HepG2 (cell line): ENCODE data around the gene SULT2A1. TPM values are rescaled to one million over a fixed set of nuclear protein-coding genes. Genes with fewer than 3 reads are reported as not detected.

Experiments used
- DDIT3 ChIP-seq: sonication (generic); formaldehyde crosslinking; IDR thresholded peaks from 2 replicates; pipeline ENCODE4 v1.4.0; 2020; ENCODE audit warnings: mild to moderate bottlenecking, missing genetic modification reagents
- ELF3 ChIP-seq: IDR thresholded peaks from 2 replicates; pipeline ENCODE4 v1.6.1; 2016; ENCODE audit warnings: missing genetic modification reagents, missing compliant biosample characterization
- ELK4 ChIP-seq: sonication (generic); formaldehyde crosslinking; IDR thresholded peaks from 2 replicates; pipeline ENCODE4 v1.9.0; 2021; ENCODE audit warnings: missing genetic modification reagents, borderline replicate concordance
- LRRFIP1 ChIP-seq: sonication (generic); formaldehyde crosslinking; conservative IDR thresholded peaks from 2 replicates; pipeline ENCODE4 v1.4.0; 2020; ENCODE audit warnings: missing genetic modification reagents
- NAIF1 ChIP-seq: sonication (generic); formaldehyde crosslinking; IDR thresholded peaks from 2 replicates; pipeline ENCODE4 v1.5.0; 2020; ENCODE audit warnings: mild to moderate bottlenecking, missing genetic modification reagents, borderline replicate concordance
- NBN ChIP-seq: fragments of 450-650 bp; conservative IDR thresholded peaks from 2 replicates; pipeline ENCODE4 v1.6.1; 2017
- PAF1 ChIP-seq: IDR thresholded peaks from 2 replicates; pipeline ENCODE4 v1.6.1; 2016; ENCODE audit warnings: missing genetic modification reagents, missing compliant biosample characterization
- PCBP1 ChIP-seq: fragments of 200-400 bp; formaldehyde crosslinking; IDR thresholded peaks from 2 replicates; pipeline ENCODE4 v1.6.1; 2017; ENCODE audit warnings: mild to moderate bottlenecking, low read depth, low read length, borderline replicate concordance
- POGZ ChIP-seq: sonication (generic); formaldehyde crosslinking; IDR thresholded peaks from 2 replicates; pipeline ENCODE4 v1.4.0; 2020; ENCODE audit warnings: mild to moderate bottlenecking, missing genetic modification reagents
- ZC3H4 ChIP-seq: sonication (generic); formaldehyde crosslinking; IDR thresholded peaks from 2 replicates; pipeline ENCODE4 v1.4.0; 2020; ENCODE audit warnings: missing genetic modification reagents, borderline replicate concordance
- ZFP1 ChIP-seq: IDR thresholded peaks from 2 replicates; pipeline ENCODE4 v1.6.1; 2016
- ZFY ChIP-seq: sonication (generic); formaldehyde crosslinking; IDR thresholded peaks from 2 replicates; pipeline ENCODE4 v1.4.0; 2020; ENCODE audit warnings: missing genetic modification reagents
- ZNF10 ChIP-seq: sonication (generic); formaldehyde crosslinking; IDR thresholded peaks from 2 replicates; pipeline ENCODE4 v1.4.0; 2020; ENCODE audit warnings: mild to moderate bottlenecking, low read depth, missing genetic modification reagents, borderline replicate concordance
- ZNF343 ChIP-seq: sonication (generic); formaldehyde crosslinking; IDR thresholded peaks from 2 replicates; pipeline ENCODE4 v1.4.0; 2020; ENCODE audit warnings: mild to moderate bottlenecking, missing genetic modification reagents
- ZNF496 ChIP-seq: sonication (generic); formaldehyde crosslinking; IDR thresholded peaks from 2 replicates; pipeline ENCODE4 v1.8.1; 2023; ENCODE audit warnings: mild to moderate bottlenecking, moderate library complexity, missing genetic modification reagents; ENCODE audit not compliant: insufficient replicate concordance
- ZNF784 ChIP-seq: sonication (generic); formaldehyde crosslinking; IDR thresholded peaks from 2 replicates; pipeline ENCODE4 v1.5.1; 2020; ENCODE audit warnings: missing genetic modification reagents, mild to moderate bottlenecking, borderline replicate concordance
- ZNF800 ChIP-seq: sonication (generic); formaldehyde crosslinking; IDR thresholded peaks from 2 replicates; pipeline ENCODE4 v1.4.0; 2020; ENCODE audit warnings: missing genetic modification reagents
- ZSCAN22 ChIP-seq: sonication (generic); formaldehyde crosslinking; IDR thresholded peaks from 2 replicates; pipeline ENCODE4 v1.4.0; 2020; ENCODE audit warnings: mild to moderate bottlenecking, missing genetic modification reagents
- ZSCAN30 ChIP-seq: sonication (generic); formaldehyde crosslinking; IDR thresholded peaks from 2 replicates; pipeline ENCODE4 v1.5.0; 2020; ENCODE audit warnings: mild to moderate bottlenecking, missing genetic modification reagents
- polyA plus RNA-seq, 8 experiments: library from polyadenylated mRNA; depleted of rRNA in 3 of 8; stranded (reverse) in 7 of 8; unstranded in 1 of 8; fragments of >200 nt; fragmentation: Illumina TruSeq in 4 of 8; extraction: Trizol in 4 of 8; gene quantifications; 2 replicates each; pipeline versions ENCODE4 v1.2.1 to v1.2.3, GENCODE V29; 2011 to 2016; ENCODE audit warnings: low read depth in 4 of 8, missing spikeins in 1 of 8, mixed read lengths in 1 of 8; ENCODE audit not compliant: insufficient read depth in 1 of 8
- total RNA-seq, 5 experiments: library from RNA; depleted of rRNA; stranded (reverse); fragments of >200 nt; fragmentation: Illumina TruSeq; extraction: Trizol; gene quantifications; 2 replicates each; pipeline ENCODE4 v1.2.3, GENCODE V29; 2016; ENCODE audit warnings: low read depth in 1 of 5
- TF ChIP-seq, protein P1 (sequence below): IDR thresholded peaks from 2 replicates; pipeline ENCODE4 v1.6.1; 2018; ENCODE audit warnings: missing genetic modification reagents, mild to moderate bottlenecking, missing compliant biosample characterization
- TF ChIP-seq, protein P2 (sequence below): sonication (generic); formaldehyde crosslinking; IDR thresholded peaks from 2 replicates; pipeline ENCODE4 v1.4.0; 2020; ENCODE audit warnings: low read depth, mild to moderate bottlenecking, missing genetic modification reagents

SULT2A1 gene
- total and polyA plus RNA-seq, 2 of the 13 experiments (the other 11 are each of a cell fraction or from before 2014, with no cell fraction given) = 137 to 193 TPM

DNA sequence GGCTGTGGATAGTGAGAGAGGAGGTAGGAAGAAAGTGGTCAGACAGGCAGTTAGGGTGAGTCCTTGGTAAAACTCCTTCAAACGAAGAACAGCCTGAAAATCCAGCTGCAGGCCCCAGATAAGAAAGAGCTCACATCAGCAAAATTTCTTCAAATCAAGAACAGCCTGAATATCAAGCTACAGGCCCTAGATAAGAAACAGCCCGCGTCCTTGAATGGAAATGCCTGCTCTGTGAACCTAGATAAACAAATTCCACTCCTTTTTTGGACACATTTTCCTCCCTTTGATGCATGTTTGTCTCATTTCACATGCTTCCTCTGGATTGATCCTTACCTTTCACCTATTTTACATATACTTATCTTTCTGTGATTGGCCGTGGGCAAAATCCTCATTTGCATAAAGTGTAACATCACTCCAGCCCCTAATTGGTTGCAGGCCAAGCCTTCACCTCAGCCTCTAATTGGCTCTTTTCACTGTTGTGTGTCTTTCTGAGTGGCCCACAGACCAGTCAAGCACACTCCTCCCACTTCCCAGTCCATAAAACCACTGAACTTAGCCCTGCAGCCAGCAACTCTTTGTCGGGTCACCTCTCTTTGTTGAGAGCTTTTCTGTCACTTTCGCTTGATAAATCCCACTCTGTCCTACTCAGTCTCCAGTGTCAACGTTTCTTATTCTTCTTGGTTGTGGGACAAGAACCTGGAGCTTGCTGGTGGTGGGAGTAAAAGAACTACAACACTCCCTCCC lies 6.0 kb upstream of the SULT2A1 start (continued):
- no peak for TF ChIP-seq ZFP1 (CRISPR knock-in tag)
- no peak for TF ChIP-seq DDIT3 (CRISPR knock-in tag)
- no peak for TF ChIP-seq ELK4 (CRISPR knock-in tag)
- no peak for TF ChIP-seq PCBP1
- TF ChIP-seq NBN = no peak
- no peak for TF ChIP-seq ZC3H4 (CRISPR knock-in tag)
- no peak for TF ChIP-seq ZNF343 (CRISPR knock-in tag)
- TF ChIP-seq NAIF1 (CRISPR knock-in tag) = no peak
- peak; percentile 59 for TF ChIP-seq ZFY (CRISPR knock-in tag)
- no peak for TF ChIP-seq LRRFIP1 (CRISPR knock-in tag)
- no peak for TF ChIP-seq ZNF10 (CRISPR knock-in tag)
- peak; percentile 15 for TF ChIP-seq ZNF800 (CRISPR knock-in tag)
- no peak for TF ChIP-seq PAF1
- no peak for TF ChIP-seq ZNF496 (CRISPR knock-in tag)
- peak; percentile 64 for TF ChIP-seq POGZ (CRISPR knock-in tag)
- TF ChIP-seq, protein P1, sequence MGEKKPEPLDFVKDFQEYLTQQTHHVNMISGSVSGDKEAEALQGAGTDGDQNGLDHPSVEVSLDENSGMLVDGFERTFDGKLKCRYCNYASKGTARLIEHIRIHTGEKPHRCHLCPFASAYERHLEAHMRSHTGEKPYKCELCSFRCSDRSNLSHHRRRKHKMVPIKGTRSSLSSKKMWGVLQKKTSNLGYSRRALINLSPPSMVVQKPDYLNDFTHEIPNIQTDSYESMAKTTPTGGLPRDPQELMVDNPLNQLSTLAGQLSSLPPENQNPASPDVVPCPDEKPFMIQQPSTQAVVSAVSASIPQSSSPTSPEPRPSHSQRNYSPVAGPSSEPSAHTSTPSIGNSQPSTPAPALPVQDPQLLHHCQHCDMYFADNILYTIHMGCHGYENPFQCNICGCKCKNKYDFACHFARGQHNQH (CRISPR knock-in tag) = peak; percentile 97
- TF ChIP-seq ELF3 = peak; percentile 64; the same call in 1 of the 2 replicates
- TF ChIP-seq ZSCAN22 (CRISPR knock-in tag) = no peak
- TF ChIP-seq, protein P2, sequence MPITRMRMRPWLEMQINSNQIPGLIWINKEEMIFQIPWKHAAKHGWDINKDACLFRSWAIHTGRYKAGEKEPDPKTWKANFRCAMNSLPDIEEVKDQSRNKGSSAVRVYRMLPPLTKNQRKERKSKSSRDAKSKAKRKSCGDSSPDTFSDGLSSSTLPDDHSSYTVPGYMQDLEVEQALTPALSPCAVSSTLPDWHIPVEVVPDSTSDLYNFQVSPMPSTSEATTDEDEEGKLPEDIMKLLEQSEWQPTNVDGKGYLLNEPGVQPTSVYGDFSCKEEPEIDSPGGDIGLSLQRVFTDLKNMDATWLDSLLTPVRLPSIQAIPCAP (CRISPR knock-in tag) = no peak
- TF ChIP-seq ZSCAN30 (CRISPR knock-in tag) = no peak
- TF ChIP-seq ZNF784 (CRISPR knock-in tag) = 0 out of 2 replicates have a peak, but pooled peaks have one; percentile 10
